H1 (cell line): ENCODE data around the gene DOK7.

Experiments
- CBX5 ChIP-seq: fragments of 300-800, 300-1000 bp; sonication (generic); IDR thresholded peaks from 2 replicates; pipeline ENCODE4 v1.7.1; 2016; ENCODE audit warnings: antibody characterized with exemption, low read length, low read depth
- CTCF ChIP-seq, 3 experiments: IDR thresholded peaks; 1 replicate in 2 of 3; 2 replicates in 1 of 3; pipeline versions ENCODE4 v1.5.1 to v1.6.1; 2011; ENCODE audit warnings: low read length in 3 of 3, mild to moderate bottlenecking in 3 of 3, inconsistent platforms in 2 of 3, low read depth in 1 of 3, moderate library complexity in 1 of 3; ENCODE audit not compliant: insufficient read depth in 1 of 3; ENCODE audit errors: control extremely low read depth in 1 of 3
- EZH2 ChIP-seq: fragments of 200-600 bp; sonication (generic); IDR thresholded peaks from 2 replicates; pipeline ENCODE4 v1.7.1; 2012; ENCODE audit warnings: low read depth, mild to moderate bottlenecking, moderate library complexity, low read length, inconsistent platforms; ENCODE audit not compliant: severe bottlenecking
- GTF2F1 ChIP-seq: IDR thresholded peaks from 2 replicates; pipeline ENCODE4 v1.6.1; 2012; ENCODE audit warnings: low read depth, low read length, improper control_type of control experiment, borderline replicate concordance
- MAFK ChIP-seq: IDR thresholded peaks from 2 replicates; pipeline ENCODE4 v1.6.1; 2012; ENCODE audit warnings: low read depth, mild to moderate bottlenecking, improper control_type of control experiment, low read length
- MAX ChIP-seq: IDR thresholded peaks from 2 replicates; pipeline ENCODE4 v1.6.1; 2012; ENCODE audit warnings: inconsistent platforms
- POLR2A ChIP-seq, 2 experiments: IDR thresholded peaks; 1 replicate in 1 of 2; 2 replicates in 1 of 2; pipeline ENCODE4 v1.6.1; 2011; ENCODE audit warnings: low read depth in 2 of 2, low read length in 2 of 2, mild to moderate bottlenecking in 2 of 2; ENCODE audit errors: control extremely low read depth in 1 of 2
- RFX5 ChIP-seq: IDR thresholded peaks from 2 replicates; pipeline ENCODE4 v1.6.1; 2011; ENCODE audit warnings: low read depth, low read length, improper control_type of control experiment, borderline replicate concordance
- RNF2 ChIP-seq: fragments of 200-900, 300-1000 bp; sonication (generic); IDR thresholded peaks from 2 replicates; pipeline ENCODE4 v1.7.1; 2016; ENCODE audit warnings: borderline replicate concordance, low read depth, mild to moderate bottlenecking, antibody characterized with exemption, low read length; ENCODE audit not compliant: poor library complexity, severe bottlenecking; ENCODE audit errors: missing control alignments
- SIN3A ChIP-seq, 2 experiments: IDR thresholded peaks in 1 of 2; conservative IDR thresholded peaks in 1 of 2; 2 replicates each; pipeline ENCODE4 v1.6.1; 2011 to 2012; ENCODE audit warnings: low read length in 2 of 2, improper control_type of control experiment in 1 of 2, low read depth in 1 of 2, mild to moderate bottlenecking in 1 of 2
- TBP ChIP-seq: IDR thresholded peaks from 2 replicates; pipeline ENCODE4 v1.6.1; 2011; ENCODE audit warnings: low read depth, low read length, improper control_type of control experiment
- ZNF274 ChIP-seq: IDR thresholded peaks from 2 replicates; pipeline ENCODE4 v1.7.0; 2012; ENCODE audit warnings: low read length, borderline replicate concordance; ENCODE audit errors: extremely low read depth

- TF ChIP-seq CTCF (IDR thresholded peaks at IDR 0.05; ENCODE audit: control extremely low read depth in 1 of 3, insufficient read depth in 1 of 3, low read depth in 1 of 3, low read length in 3 of 3): no peak
- no peak for TF ChIP-seq POLR2A (IDR thresholded peaks at IDR 0.05; ENCODE audit: control extremely low read depth in 1 of 2, low read depth in 2 of 2, low read length in 2 of 2)
- TF ChIP-seq MAX: no peak
- TF ChIP-seq GTF2F1: no peak
- no peak for TF ChIP-seq TBP
- TF ChIP-seq EZH2: no peak
- TF ChIP-seq RFX5: no peak
- no peak for TF ChIP-seq RNF2
- no peak for TF ChIP-seq SIN3A (conservative IDR thresholded peaks at IDR 0.05 in 1 of 2, IDR thresholded peaks at IDR 0.05 in 1 of 2; ENCODE audit: low read depth in 1 of 2, low read length in 2 of 2)
- no peak for TF ChIP-seq MAFK
- TF ChIP-seq CBX5: no peak
- no peak for TF ChIP-seq ZNF274
Observed at GRCh38 chr4:3483471-3483921, 20.4 kb downstream of the DOK7 start.
